Measurements from ENCODE around the gene PKNOX1.
A peak's percentile ranks its signal among the peaks of the same experiment; 100 is the strongest.

Gene PKNOX1

DNA sequence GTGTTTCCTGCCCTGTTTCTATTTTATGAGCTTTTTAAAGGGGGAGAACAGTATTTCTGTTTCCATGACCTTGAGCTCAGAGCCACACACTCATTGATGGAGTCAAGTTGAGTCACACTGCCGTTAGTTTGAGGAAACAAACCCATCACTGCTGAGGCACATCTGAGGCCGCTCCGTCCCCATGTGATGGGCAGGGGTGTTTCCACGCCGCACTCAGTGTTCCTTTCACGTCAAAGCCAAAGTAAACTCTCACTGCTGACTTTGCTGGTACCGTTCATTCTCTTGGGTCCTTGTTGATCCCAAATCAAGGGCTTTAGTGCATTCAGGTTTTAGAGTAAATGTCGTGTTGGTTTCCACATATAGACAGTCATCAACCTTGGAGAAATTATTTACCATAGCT, 48.8 kb downstream of the PKNOX1 start:
- Mint-ChIP-seq H3K9me3 (no peaks in the 10 kb centered on the region), H3K4me3 (no peak overlapping the region), H3K4me1 (no peaks in the 10 kb centered on the region), H3K27ac (no peak overlapping the region), H3K27me3 (ENCODE audit: low read depth) (no peaks in the 10 kb centered on the region), H3K36me3 (ENCODE audit: low read depth) (peaks cover 59% of the 10 kb centered on the region)
- no peak for TF ChIP-seq CTCF (IDR thresholded peaks at IDR 0.05; ENCODE audit: unreplicated experiment in 3 of 3)

GRCh38 chr21:43024439-43025136, 50.2 kb downstream of the PKNOX1 start:
- H3K27me3 Mint-ChIP-seq (ENCODE audit: low read depth) = no peaks in the 10 kb centered on the region
- no peak overlapping the region for H3K27ac Mint-ChIP-seq
- H3K4me1 Mint-ChIP-seq = no peaks in the 10 kb centered on the region
- no peak overlapping the region for H3K4me3 Mint-ChIP-seq
- no peaks in the 10 kb centered on the region for H3K9me3 Mint-ChIP-seq
- H3K36me3 Mint-ChIP-seq (ENCODE audit: low read depth) = peaks cover 71% of the 10 kb centered on the region
- TF ChIP-seq CTCF (IDR thresholded peaks at IDR 0.05; ENCODE audit: unreplicated experiment in 3 of 3) = no peak

DNA sequence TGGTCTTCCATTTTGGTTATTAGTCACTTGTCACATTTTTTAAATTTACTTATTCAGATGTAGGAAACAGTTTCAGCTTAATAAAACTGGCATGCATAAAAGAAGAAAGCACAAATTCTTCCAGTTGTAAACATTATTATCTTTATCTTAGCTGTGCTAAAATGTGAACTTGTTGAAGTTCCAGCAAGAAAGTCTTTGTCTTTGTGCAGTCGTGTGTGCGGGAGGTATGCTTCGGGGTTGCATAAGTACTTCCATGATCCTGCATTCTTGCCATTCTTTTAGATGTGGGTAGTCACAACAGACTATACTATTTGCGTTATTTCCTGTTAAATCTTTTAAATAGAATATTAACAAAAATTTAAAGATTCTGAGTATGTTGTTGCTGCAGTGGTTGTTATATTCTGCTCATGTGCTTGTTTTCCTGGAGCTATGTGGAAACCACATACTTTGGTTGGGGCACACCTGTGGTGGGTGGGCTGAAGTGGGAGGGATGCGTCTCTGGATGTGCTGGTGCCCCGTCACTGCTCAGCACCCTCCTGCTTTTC, 51.3 kb downstream of the PKNOX1 start:
- Mint-ChIP-seq H3K27ac (peak overlapping the region; percentile 53 to 89 (median 72)), H3K4me1 (no peaks in the 10 kb centered on the region), H3K27me3 (ENCODE audit: low read depth) (no peaks in the 10 kb centered on the region), H3K9me3 (no peaks in the 10 kb centered on the region), H3K36me3 (ENCODE audit: low read depth) (peaks cover 75% of the 10 kb centered on the region), H3K4me3 (no peak overlapping the region)
- TF ChIP-seq CTCF (IDR thresholded peaks at IDR 0.05; ENCODE audit: unreplicated experiment in 3 of 3) = no peak

DNA sequence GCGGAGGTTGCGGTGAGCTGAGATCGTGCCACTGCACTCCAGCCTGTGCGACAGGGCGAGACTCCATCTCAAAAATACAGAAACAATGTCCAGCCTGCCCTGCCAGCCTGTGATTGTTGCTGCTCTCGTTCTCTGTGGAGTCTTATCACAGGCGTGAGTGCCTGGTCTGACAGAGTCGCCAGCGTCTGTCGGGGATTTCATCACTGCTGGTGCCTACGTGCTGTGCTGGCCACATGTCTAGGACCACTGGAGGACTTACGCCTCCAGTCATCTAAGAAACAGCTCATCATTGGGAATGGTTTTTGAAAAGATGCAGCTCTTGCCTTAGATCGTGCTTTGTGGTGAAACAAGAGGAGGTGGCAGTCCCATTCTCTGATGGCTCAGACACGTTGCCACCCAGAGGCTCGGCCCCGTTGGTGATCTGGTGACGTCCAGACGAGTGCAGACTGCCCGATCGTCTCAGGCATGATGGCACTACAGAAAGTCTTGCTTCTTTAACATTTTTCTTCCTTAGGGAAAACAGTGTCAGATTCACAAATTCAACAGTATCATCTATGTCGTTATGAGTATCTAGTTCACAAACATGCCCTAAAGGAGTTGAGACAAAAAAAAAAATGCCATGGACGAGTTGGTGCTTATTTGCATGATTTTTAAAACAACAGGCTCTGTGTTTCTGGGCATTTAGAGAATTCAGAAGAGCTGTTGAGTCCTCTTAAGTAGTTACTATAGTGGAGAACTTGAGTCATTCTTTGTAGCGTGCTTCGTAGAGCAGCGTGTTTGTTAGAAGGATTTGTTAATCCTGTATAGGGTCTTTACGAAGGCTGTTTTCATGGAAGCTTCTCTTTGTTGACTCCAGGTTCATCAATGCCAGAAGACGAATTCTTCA, 53.7 kb downstream of the PKNOX1 start:
- H3K27me3 Mint-ChIP-seq (ENCODE audit: low read depth) = no peaks in the 10 kb centered on the region
- no peaks in the 10 kb centered on the region for H3K4me1 Mint-ChIP-seq
- H3K36me3 Mint-ChIP-seq (ENCODE audit: low read depth) = peaks cover 71% of the 10 kb centered on the region
- H3K4me3 Mint-ChIP-seq = no peak overlapping the region
- H3K9me3 Mint-ChIP-seq = no peaks in the 10 kb centered on the region
- H3K27ac Mint-ChIP-seq = no peak overlapping the region
- no peak for TF ChIP-seq CTCF (IDR thresholded peaks at IDR 0.05; ENCODE audit: unreplicated experiment in 3 of 3)

DNA sequence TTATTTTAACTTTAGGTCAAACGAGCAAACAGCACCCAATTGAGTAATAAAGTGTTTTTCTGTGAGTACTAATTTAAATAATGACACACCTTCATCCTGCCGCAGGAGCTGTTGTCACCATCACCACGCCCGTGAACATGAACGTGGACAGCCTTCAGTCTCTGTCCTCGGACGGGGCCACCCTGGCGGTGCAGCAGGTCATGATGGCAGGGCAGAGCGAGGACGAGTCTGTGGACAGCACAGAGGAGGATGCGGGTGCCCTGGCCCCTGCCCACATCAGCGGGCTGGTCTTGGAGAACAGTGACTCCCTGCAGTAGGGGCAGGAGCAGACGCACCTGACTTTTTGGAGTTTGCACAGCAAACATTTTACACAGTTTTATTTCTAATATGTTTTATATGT, 55.4 kb downstream of the PKNOX1 start:
- Mint-ChIP-seq H3K36me3 (ENCODE audit: low read depth) (peaks cover 60% of the 10 kb centered on the region), H3K4me1 (no peaks in the 10 kb centered on the region), H3K9me3 (no peaks in the 10 kb centered on the region), H3K27me3 (ENCODE audit: low read depth) (no peaks in the 10 kb centered on the region), H3K27ac (no peak overlapping the region), H3K4me3 (no peak overlapping the region)
- TF ChIP-seq CTCF (IDR thresholded peaks at IDR 0.05; ENCODE audit: unreplicated experiment in 3 of 3) = no peak
